ENCODE measurements around the gene MTERF4. TPM values are rescaled to one million over a fixed set of nuclear protein-coding genes. Genes with fewer than 3 reads are reported as not detected.

The MTERF4 gene
- total RNA-seq, 1 donor from 2014 or later, result 34.6 TPM

GRCh38 chr2:241053576-241054251 lies 48.4 kb downstream of the MTERF4 start:
- H3K4me1 ChIP-seq, result no peaks in the 10 kb centered on the region
- peaks cover 60% of the 10 kb centered on the region for H3K36me3 ChIP-seq
- ATAC-seq (no peak), DNase-seq (no peak)
- intact Hi-C loops (cut with DNase I), result no loop called here
- H3K4me3 ChIP-seq, result no peak overlapping the region
- no peaks in the 10 kb centered on the region for H3K9me3 ChIP-seq
- no peak overlapping the region for H3K27ac ChIP-seq
- TF ChIP-seq CTCF (IDR thresholded peaks at IDR 0.05), result no peak
- no peaks in the 10 kb centered on the region for H3K27me3 ChIP-seq

DNA sequence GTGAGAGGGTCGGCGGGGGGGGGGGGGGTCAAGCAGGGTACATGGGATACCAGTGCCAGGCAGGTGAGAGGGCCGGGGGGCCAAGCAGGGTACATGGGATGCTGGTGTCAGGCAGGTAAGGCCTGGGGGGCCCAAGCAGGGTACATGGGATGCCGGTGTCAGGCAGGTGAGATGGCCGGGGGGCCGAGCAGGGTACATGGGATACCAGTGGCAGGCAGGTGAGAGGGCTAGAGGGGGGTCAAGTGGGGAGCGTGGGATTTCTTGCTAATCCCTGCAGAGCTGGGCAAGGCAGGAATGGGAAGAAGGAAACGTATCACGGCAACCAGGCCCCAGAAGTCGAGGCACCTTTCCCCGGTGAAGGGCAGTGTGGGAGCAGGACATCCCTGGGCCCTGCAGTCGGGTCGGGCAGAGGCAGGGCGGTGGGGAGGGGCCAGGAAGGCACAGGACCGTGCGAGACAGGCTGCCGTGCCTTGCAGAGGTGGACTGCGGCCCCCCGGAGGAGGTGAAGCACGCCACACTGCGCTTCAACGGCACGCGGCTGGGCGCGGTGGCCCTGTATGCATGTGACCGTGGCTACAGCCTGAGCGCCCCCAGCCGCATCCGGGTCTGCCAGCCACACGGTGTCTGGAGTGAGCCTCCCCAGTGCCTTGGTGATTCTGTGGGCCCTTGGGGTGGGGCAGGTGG lies 49.3 kb downstream of the MTERF4 start:
- Histone ChIP-seq H3K9me3 (no peaks in the 10 kb centered on the region), H3K36me3 (peaks cover 67% of the 10 kb centered on the region), H3K4me3 (no peak overlapping the region), H3K27me3 (no peaks in the 10 kb centered on the region), H3K4me1 (no peaks in the 10 kb centered on the region), H3K27ac (no peak overlapping the region)
- intact Hi-C loops (cut with DNase I), result no loop called here
- TF ChIP-seq CTCF (IDR thresholded peaks at IDR 0.05), result no peak
- ATAC-seq (peak; percentile 31), DNase-seq (no peak)

DNA sequence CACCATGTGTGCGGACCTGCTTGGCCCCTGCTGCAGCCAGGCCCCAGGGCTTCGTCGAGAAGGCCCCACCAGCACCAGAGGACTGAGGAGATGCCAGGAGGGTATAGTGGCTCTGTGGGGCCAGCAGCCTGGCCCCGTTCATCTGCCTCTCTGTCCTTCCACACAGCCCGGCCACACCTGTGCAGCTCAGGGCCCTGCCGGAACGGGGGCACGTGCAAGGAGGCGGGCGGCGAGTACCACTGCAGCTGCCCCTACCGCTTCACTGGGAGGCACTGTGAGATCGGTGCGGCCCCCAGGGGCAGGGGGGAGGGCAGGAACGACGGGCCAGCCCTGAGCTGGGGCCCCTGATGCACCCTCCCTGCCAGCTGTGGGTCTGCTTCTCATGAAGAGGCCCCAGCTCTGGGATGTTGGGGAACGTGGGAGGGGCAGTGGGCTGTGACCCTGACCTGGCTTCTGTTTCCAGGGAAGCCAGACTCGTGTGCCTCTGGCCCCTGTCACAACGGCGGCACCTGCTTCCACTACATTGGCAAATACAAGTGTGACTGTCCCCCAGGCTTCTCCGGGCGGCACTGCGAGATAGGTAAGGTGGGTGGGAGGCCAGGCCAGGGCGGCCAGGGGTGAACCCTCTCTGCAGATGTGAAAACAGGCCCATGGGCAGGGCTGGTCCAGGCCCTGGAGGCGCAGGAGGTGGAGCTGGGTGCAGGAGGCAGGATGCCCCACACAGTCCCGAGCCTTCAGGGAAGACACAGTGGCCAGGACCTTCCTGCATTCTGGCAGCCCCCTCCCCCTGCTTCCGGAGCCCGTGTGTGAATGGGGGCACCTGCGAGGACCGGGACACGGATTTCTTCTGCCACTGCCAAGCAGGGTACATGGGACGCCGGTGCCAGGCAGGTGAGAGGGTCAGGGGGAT lies 50.3 kb downstream of the MTERF4 start:
- no peak overlapping the region for H3K27ac ChIP-seq
- no peaks in the 10 kb centered on the region for H3K27me3 ChIP-seq
- intact Hi-C loops (cut with DNase I), result no loop called here
- ATAC-seq (no peak), DNase-seq (no peak)
- TF ChIP-seq CTCF (IDR thresholded peaks at IDR 0.05), result no peak
- no peaks in the 10 kb centered on the region for H3K4me1 ChIP-seq
- no peak overlapping the region for H3K4me3 ChIP-seq
- H3K9me3 ChIP-seq, result no peaks in the 10 kb centered on the region
- peaks cover 67% of the 10 kb centered on the region for H3K36me3 ChIP-seq

GRCh38 chr2:241050624-241051577 lies 51.2 kb downstream of the MTERF4 start:
- no peak for TF ChIP-seq CTCF (IDR thresholded peaks at IDR 0.05)
- no peaks in the 10 kb centered on the region for H3K9me3 ChIP-seq
- H3K36me3 ChIP-seq, result peaks cover 67% of the 10 kb centered on the region
- no peaks in the 10 kb centered on the region for H3K4me1 ChIP-seq
- intact Hi-C loops (cut with DNase I), result no loop called here
- no peak overlapping the region for H3K4me3 ChIP-seq
- DNase-seq (no peak), ATAC-seq (no peak)
- H3K27me3 ChIP-seq, result no peaks in the 10 kb centered on the region
- no peak overlapping the region for H3K27ac ChIP-seq

All from upper lobe of right lung (tissue), 1 donor.